GM13977 (cell line): ENCODE measurements around the gene ZFHX3.

Experiments
- DNase-seq: peaks from one replicate; pipeline ENCODE4 v3.0.0; 2012; ENCODE audit warnings: low spot score
- in situ Hi-C: fragments of 300-500 bp; cut with MboI; formaldehyde crosslinking; loops from one replicate; pipeline ENCODE4 v1.12.0; 2022; ENCODE audit warnings: low sequenced_read_pairs, low pct_unique_long_range_greater_than_20kb, mixed read lengths, inconsistent platforms; ENCODE audit not compliant: unreplicated experiment
- TF ChIP-seq, protein P1 (sequence below): IDR thresholded peaks from 2 replicates; pipeline ENCODE4 v1.5.1; 2012; ENCODE audit warnings: mild to moderate bottlenecking, control low read depth; ENCODE audit not compliant: insufficient read depth; ENCODE audit errors: extremely low read depth, missing control alignments

The ZFHX3 gene

DNA sequence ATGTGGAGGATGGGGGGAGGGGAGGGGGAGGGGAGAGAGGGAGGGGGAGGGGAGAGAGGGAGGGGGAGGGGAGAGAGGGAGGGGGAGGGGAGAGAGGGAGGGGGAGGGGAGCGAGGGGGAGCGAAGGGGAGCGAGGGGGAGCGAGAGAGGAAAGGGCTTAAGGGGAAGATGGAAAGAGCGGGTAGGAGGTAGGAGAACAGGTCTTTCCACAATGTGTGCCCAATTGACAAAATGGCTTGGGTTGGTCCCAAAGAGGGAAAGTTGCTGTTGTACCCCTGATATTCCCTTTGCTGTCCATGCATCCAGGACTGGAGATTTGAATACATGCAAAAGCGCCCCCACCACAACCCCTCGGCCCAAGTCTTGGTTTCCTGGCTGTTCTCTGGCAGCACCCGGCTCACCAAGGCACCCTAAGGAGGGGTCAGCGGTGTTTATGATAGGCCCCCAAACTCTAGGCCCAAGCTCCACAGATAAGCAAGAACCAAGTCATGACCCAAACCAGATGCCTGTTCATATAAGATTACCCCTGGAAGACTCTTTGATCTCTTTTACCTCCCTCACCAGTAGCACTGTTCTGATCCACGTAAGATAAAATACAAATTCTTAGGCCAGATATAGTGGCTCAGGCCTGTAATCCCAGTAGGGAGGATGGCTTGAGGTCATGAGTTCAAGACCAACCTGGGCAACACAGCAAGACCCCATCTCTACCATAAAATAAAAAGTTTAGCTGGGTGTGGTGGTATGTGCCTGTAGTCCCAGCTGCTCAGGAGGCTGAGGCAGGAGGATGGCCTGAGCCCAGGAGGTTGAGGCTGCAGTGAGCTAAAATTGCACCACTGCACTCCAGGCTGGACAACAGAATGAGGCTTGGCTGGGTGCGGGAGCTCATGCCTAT lies 119.6 kb downstream of the ZFHX3 start:
- TF ChIP-seq, protein P1, sequence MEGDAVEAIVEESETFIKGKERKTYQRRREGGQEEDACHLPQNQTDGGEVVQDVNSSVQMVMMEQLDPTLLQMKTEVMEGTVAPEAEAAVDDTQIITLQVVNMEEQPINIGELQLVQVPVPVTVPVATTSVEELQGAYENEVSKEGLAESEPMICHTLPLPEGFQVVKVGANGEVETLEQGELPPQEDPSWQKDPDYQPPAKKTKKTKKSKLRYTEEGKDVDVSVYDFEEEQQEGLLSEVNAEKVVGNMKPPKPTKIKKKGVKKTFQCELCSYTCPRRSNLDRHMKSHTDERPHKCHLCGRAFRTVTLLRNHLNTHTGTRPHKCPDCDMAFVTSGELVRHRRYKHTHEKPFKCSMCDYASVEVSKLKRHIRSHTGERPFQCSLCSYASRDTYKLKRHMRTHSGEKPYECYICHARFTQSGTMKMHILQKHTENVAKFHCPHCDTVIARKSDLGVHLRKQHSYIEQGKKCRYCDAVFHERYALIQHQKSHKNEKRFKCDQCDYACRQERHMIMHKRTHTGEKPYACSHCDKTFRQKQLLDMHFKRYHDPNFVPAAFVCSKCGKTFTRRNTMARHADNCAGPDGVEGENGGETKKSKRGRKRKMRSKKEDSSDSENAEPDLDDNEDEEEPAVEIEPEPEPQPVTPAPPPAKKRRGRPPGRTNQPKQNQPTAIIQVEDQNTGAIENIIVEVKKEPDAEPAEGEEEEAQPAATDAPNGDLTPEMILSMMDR, result no peak
- no peak for DNase-seq
- in situ Hi-C loops, result no loop called here

DNA sequence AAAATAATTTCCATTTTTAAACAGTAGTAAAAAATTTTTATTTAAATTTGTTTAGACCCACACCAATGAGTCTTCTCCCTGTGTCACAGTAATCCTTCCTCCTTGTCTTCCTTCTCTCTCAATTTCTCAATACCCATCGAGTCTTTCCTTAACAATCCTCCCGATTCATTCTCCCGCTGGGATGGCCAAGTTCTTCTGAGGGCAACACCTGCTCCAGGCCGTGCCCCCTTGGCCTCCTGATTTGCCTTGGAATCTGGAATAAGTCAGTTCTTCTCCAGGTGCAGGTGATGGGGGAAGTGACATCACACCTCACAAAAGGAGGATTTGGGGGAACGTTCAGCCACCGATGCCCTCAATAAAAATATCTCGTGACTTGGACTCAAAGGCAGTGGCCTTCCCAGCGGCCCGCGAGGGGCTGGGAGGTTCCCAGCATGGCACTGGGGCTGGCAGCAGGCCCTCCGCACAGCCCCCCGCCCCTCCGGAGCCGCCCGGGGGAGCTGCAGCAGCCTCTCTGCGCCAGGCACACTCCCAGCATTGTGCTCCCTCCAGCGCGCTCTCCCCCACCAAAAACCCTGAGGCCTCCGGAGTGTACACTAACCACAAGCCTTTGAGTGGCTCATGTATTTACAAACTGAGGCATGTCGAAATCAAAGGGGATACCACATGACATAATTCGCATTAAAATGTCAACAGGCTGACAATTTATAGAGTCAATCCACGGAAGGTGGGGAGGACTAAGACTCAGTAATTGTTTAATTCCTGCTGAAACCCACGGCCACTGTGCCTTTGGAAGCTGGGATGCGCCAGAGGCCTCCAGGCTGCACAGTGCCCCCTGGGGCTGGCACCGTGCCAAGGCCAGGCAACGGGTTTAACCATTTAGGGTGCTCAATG lies 120.5 kb downstream of the ZFHX3 start:
- DNase-seq, result no peak
- TF ChIP-seq, protein P1, result no peak
- in situ Hi-C loops, result no loop called here

DNA sequence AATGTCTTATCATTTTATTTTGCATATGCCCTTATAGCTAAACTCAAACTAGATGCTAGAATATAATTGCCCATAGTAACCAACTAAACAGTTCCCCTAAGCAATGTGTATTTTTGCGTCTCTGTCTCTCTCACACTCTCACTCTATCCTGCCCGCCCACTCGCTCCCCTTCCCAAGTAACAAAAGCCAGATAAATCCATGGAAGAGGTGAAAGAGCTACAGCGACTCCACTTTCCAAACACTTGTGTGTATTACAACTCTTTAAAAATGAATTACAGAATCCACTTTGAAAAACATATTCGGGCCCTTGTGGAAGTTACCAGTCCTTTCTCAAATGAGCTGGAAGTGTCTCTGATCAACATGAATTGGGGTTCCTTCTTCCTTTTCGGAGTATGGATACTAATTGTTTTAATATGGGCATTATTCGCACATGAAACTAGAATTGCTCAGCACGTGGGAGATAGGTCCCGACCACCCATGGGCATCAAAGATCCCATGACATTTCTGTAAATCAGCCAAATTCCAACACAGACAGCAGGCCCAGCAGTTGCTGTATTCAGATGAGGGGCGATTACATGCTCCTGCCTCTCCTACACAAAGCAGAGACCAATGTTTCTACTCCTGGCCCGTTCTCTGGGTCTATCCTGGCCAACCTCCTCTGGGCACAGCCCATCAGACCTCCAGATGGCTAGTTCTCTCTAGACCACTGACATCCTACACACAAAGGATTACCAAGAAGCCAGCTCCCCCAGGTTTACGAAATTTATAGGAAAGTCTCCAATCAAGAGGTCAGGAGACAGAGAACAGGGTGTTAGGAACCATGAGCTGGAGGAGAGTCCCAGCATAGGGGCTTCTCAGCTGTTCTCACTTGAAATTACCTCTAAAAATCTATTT lies 121.5 kb downstream of the ZFHX3 start:
- TF ChIP-seq, protein P1, result no peak
- no peak for DNase-seq
- in situ Hi-C loops, result no loop called here

DNA sequence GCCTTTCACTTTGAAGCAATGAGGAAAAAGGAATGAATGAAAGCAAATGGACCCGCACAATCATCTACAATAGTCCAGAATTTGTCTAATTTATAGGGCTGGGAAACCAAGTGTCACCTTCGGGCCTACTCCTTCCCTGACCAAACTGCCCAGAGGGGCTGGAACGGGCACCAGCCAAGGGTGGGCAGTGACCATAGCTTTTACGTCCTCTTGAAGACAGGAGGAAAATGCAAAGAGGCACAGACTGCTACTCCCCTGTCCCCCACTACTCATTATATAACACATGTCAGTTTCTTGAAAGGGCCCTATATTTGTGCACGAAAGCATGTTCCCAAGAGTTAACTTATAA lies 122.3 kb downstream of the ZFHX3 start:
- in situ Hi-C loops, result no loop called here
- DNase-seq, result no peak
- TF ChIP-seq, protein P1, result no peak

DNA sequence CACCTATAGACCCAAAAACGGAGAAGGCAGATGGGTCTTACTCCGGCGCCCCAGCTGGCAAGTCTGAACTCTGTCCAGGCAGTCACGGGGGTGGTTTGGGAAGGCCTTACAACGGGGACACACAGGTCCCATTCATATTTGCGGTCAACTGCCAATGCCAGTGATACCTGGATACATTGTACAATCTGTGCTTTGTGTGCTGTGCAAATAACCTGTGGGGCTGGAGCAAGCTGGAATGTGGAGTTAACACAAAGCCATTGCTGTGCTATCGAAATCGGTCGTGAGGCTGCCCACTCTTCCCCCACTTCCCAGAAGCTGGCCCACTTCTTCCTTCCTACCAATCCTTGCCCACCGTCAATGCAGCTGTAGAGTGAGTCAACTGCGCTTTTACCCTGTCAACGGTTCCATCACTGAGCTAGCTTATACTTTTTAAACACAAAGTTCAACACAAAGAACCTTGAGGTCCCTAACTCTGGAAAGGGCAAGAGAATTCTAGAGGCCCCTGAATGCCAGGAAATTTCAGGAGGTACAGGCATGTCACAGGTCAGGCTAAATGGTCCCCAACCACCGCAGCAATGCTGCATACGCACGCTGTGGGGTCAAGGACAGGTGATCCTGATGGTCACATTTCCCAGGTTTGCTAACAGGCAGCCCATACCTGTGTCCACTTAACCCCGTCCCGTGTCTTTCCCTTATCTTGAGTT lies 122.8 kb downstream of the ZFHX3 start:
- in situ Hi-C loops, result no loop called here
- no peak for DNase-seq
- TF ChIP-seq, protein P1, result no peak
